ENCODE data around the gene ZNF431.
A peak's percentile ranks its signal among the peaks of the same experiment; 100 is the strongest.
"Not testable (repeated sequence)": the region's sequence is repeated elsewhere in the genome, so short reads cannot be mapped to it uniquely, and the experiment has no call there.

The ZNF431 gene

DNA sequence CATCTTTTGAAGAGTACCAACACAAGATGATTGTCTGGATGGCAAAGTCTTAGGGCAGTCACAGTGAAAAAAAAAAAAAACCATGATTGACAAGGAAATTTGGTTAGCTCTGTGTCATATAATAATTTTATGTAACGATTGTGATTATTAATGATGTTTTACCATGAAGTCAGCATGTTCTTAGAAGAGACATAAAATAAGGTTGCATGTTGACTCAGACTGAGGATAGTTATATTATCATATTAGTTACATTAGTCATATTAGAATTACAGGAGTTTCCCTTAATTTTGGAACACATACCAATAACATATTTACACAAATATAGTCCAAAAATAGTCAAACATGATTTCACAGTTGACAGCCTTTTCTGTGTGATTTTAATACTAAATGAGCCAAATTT is 5.7 kb downstream of the ZNF431 start:
- no peak for DNase-seq

DNA sequence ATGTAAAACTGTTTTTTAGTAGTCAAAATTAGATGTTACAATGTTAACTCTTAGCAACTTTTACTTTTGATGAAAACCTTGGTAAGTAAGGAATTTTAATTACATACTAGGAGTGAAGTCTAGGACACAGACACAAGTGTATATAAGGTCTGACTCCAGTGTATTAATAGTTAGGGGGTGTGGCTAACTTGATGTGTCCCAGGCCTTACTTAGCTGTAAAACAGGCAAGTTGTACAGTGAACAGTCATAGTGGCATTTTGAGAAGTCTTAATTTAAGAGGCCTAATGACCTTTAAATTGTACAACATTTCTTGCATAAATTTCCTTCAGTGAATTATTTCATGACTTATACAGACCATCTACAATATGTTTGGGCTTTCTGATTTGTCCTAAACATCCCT is 6.8 kb downstream of the ZNF431 start:
- no peak for DNase-seq

DNA sequence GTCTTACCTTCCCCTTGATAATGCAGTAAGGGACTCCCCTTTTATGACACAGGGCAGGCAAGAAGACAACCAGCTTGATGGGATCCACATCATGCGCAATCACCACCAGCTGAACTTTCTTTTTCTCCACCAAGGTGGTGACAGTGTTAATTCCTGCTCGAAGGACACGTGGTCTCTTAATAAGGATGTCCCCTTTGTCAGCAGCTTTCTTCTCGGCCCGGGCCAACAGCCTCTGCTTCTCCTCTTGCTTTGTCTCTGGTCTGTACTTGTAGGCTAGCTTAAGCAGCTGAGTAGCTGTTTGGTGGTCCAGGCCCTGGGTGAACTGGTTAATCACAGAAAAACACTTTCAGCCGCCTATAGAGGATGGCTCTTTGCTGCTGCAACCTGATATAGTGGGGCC is 8.0 kb downstream of the ZNF431 start:
- no peak for DNase-seq

DNA sequence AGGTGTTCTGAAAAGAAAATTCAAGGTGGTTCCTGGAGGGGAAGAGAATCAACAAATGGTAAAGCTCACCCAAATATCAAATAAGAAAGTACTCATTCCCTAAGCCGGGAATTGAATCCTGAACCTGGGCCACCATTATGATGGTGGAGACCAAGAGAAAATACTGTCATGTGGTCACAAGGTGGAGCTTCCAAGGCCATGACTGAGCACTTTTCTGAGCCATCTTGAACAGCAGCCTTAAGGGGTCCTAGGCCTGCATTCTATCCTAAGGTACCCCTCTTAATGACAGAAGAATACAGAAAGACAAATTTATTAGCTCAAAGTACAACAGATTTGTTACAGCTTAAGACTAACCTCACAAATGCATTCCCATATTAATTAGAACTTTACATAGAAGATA is 9.6 kb downstream of the ZNF431 start:
- no peak for DNase-seq

DNA sequence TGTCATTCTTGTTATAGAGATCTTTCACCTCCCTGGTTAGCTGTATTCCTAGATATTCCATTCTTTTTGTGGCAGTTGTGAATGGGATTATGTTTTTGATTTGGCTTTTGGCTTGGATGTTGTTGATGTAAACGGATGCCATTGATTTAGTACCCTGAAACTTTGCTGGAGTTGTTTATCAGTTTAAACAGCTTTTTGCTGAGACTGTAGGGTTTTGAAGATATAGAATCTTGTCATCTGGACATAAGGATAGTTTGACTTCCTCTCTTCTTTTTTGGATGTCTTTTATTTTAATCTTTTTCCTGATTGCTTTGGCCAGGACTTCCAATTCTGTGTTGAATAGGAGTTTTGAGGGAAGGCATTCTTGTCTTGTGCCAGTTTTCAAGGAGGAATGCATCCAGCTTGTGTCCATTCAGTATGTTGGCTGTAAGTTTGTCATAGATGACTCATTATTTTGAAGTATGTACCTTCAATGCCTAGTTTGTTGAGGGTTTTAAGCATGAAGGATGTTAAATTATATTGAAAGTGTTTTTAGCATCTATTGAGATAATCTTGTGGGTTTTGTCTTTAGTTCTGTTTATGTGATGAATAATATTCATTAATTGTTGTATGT is 16.8 kb downstream of the ZNF431 start:
- DNase-seq: no peak

DNA sequence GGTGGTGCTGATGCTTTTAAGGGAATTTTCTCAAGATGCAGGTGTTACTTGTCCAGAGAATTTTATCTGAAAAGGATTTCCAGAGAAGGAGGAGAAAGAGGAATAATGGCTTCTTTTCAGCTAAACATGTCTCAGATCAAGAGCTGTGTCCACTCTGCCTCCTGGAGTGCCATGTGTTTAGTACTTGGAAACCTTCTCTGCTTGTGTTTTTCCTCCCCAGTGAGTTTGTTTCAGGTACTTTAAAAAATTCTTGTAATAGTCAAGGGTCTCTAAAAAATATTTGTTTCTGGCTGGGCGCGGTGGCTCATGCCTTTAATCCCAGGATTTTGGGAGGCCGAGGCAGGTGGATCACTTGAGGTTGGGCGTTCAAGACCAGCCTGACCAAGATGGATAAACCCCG is 22.7 kb downstream of the ZNF431 start:
- no peak for DNase-seq

DNA sequence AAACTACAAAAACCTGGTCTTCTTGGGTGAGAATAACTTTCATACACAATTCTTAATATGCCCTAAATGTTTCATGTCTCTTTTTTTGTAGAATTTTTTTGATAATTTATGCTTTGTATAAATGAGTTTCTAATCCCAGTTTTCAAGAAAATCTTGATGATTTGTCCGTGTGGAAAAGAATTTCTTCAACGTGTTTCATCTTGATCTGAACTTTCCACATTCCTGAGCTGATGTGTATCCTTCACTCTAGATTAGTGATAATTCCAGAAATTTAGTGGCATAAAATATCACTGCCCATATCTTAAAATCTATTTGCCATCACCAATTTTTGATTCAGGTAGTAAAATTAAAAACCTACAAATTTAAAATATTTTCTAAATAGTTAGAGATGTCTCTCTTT is 24.6 kb downstream of the ZNF431 start:
- DNase-seq: no peak

DNA sequence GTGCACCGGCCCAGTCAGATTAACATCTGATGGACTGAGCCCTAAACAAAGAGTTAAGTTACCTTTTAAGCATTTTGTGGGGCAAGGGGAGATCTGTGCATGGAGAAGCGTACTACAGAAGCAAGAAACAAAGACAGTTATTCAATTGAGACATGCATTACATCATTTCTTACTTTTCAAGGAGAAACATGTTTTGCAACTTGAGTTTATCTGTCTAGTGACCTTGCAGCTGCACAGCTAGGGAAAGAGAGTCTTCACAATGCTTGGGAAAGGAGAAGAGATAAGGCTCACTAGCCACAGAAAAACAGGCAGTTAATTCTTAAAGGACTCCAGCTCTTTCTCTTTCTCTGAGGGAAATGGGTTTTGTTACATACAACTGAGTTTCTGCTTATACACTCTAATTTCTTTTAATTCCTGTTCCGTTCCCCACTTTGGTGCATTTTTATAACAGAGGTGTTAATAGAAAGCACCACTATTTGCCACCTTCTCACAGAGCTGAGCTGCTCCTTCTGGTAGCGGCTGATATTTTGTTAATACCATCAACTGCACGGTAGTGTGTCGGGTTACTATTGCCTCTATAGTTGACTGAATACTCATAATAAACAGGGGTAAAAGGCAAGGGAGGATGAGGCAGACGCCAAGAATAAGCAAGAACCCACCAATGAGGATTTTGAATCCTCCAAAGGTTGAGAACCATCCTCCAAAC is 55.9 kb downstream of the ZNF431 start:
- no peak for DNase-seq

DNA sequence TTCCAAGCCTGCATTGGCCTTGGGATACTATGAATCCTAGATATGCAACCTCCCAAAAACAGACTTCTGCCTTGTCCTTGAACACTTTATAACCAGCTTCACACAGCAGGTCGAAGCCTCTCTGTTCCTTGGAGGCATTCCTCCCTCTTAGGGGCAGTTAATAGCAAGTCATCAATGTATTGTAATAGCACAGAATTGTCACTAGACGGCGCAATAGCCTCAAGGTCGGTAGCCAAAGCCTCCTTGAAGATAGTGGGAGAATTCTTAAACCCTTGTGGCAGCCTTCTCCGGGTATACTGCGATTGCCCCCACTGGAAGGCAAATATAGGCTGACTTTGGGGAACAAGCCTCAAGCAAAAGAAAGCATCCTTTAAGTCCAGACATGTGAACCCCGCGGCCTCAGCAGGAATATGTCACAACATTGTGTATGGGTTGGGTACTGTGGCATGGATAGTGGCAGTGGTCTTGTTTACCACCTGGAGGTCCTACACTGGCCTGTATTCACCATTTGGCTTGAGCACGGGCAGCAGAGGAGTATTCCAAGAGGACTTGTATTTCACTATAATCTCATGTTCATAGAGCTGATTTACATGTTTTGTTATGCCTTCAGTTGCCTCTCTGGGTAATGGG is 61.1 kb downstream of the ZNF431 start:
- peak; percentile 6 for DNase-seq

DNA sequence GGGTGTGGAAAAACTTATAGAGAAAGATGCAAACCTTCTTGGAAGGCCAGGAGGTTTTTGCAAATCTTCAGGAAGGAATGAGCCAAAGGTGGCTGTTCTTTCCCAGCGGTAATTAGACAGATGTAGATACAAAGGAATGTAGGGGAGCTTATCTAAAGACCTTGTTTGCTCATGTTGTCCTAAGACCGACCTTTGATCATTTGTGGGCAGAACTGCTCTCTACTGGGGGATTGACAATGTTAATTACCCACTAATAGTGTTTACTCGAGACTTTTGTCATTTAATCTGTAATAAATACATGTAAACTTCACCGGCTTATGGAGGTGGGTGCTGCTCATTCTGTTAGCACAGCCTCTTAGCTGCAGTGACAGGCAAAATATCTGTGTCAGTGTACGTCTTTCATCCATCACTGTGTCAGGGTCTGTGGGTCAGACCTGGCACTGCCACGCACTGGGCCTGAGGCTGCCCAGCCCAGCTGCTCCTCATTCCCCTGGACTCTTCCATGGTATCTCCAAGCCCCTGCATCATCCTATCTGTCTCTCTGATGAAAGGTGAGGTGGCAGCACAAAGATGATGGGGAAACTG is 68.3 kb downstream of the ZNF431 start:
- no peak for DNase-seq

DNA sequence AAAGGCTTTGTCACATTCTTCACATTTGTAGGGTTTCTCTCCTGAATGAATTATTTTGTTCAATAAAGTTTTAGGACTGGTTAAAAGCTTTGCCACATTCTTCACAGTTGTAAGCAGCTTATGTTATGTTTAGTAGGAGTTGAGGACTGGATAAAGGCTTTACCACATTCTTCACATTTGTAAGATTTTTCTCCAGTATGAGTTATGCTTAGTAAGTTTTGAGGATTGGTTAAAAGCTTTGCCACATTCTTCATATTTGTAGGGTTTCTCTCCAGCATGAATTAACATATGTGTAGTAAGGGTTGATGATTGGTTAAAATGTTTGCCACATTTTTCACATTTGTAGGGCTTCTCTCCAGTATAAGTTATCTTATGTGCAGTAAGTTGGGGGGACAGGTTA is 79.9 kb downstream of the ZNF431 start:
- DNase-seq: no peak

DNA sequence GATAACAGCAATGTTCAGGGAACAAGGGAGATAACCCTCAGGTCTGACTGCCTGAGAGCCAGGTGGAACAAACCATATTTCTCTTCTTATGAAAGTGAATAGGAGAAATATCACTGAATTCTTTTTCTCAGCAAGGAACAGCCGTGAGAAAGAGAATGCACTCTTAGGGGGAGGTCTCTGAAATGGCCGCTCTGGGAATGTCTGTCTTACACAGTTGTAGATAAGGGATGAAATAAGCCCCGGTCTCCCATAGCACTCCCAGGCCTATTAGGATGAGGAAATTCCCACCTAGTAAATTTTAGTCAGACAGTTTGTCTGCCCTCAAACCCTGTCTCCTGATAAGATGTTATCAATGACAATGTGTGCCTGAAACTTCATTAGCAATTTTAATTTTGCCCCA is 88.1 kb downstream of the ZNF431 start:
- not testable (repeated sequence) for DNase-seq

DNA sequence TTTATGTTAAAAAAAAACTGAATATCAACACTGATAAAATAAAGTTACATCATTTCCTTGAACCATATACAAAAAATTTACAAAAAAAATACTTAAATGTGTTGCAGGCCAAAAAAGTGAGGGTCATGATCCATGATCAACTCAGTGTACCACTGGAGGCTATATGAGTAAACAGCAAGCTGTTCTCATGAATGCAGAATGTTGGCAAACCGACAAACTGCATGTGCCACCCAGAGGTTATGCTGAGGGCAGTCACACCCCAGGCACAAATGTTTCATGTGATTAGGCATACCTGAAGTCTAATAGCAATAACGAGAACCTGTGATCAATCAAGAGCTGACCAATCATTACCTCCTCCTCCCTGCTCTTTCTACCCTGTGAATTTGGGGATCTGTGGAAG is 91.9 kb downstream of the ZNF431 start:
- no peak for DNase-seq

DNA sequence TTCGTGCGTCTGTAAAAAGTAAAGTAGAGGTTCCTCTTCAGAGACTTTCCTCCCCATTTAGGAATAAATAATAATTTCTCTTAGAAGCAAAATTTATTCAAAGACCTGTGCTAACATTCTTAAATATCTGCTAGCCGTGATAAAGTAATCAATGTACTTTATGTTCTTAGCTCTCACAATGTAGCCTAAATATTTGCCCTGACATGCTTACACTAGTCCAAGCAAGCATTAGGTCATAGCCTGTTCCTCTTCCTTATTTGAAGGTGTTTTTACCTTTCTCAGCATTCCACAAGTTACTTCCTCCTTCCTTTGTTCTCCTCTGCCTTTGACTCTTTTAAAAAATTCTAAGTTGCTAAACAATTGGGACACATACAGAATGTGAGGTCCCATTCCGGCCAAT is 94.9 kb downstream of the ZNF431 start:
- not testable (repeated sequence) for DNase-seq

DNA sequence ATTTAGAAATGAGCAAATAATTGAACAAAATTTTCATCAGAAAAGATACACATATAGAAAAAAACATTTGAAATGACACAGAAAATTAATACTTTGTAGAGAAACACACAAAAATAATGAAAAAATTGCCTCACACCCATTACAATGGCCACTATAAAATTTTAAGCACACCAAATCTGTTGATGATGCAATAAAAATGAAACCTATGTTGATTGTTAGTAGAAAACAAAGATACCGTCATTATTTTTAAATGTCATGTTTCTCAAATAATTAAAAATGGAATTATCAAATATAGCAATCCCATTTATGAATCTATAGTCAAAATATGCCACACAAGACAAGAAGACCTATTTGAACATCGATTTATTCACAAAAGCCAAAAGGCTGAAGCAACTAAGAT is 96.8 kb downstream of the ZNF431 start:
- no peak for DNase-seq
